SK-N-SH (cell line): ENCODE data around the gene BRSK1. TPM values are rescaled to one million over a fixed set of nuclear protein-coding genes. Genes with fewer than 3 reads are reported as not detected.

Source experiments
- CTCF ChIA-PET: fragments of 300-600, 350-600 bp; formaldehyde crosslinking; extraction: SDS; loops from one replicate; lab custom pipeline; 2021; lab: Yijun Ruan, JAX
- POLR2A ChIA-PET: fragments of 350-600 bp; sonication (Branson Sonifier 250); formaldehyde crosslinking; extraction: SDS; loops from one replicate; lab custom pipeline; 2020; ENCODE audit warnings: antibody characterized with exemption, inconsistent platforms; lab: Yijun Ruan, JAX
- DNase-seq: peaks from one replicate; pipeline ENCODE4 v3.0.0; 2012
- H2AFZ ChIP-seq: fragments of 200-600 bp; sonication (generic); 2 replicates; pipeline ENCODE4 v1.8.1; 2016; ENCODE audit warnings: antibody characterized with exemption, mild to moderate bottlenecking, low read depth
- H3F3A ChIP-seq: fragments of 200-600 bp; sonication (generic); replicated peaks from 2 replicates; pipeline ENCODE3; 2016; ENCODE audit warnings: antibody characterized with exemption, mild to moderate bottlenecking; ENCODE audit not compliant: insufficient read depth
- H3K27ac ChIP-seq, 2 experiments: fragments of 200-500 bp in 1 of 2; fragments of 200-600 bp in 1 of 2; sonication (Bioruptor generic) in 1 of 2; sonication (generic), shearing (Covaris generic) in 1 of 2; 2 replicates each; pipeline versions ENCODE4 v1.5.1 to v1.6.1; 2014 to 2016; ENCODE audit warnings: low read depth in 2 of 2, inconsistent platforms in 1 of 2, low read length in 1 of 2, mild to moderate bottlenecking in 1 of 2, mixed read lengths in 1 of 2
- H3K27me3 ChIP-seq: fragments of 200-600 bp; sonication (generic), shearing (Covaris generic); 2 replicates; pipeline ENCODE4 v1.6.1; 2016; ENCODE audit warnings: mixed run types; ENCODE audit not compliant: insufficient read depth
- H3K36me3 ChIP-seq, 2 experiments: fragments of 200-500 bp in 1 of 2; fragments of 200-600 bp in 1 of 2; sonication (Bioruptor generic) in 1 of 2; sonication (generic) in 1 of 2; replicated peaks in 1 of 2; 2 replicates each; pipeline versions ENCODE3 to v1.5.1; 2014 to 2016; ENCODE audit warnings: low read length in 1 of 2, mild to moderate bottlenecking in 1 of 2; ENCODE audit not compliant: insufficient read depth in 2 of 2, control insufficient read depth in 1 of 2
- H3K4me1 ChIP-seq, 2 experiments: fragments of 200-500 bp in 1 of 2; fragments of 200-600 bp in 1 of 2; sonication (Bioruptor generic) in 1 of 2; sonication (generic), shearing (Covaris generic) in 1 of 2; 2 replicates each; pipeline versions ENCODE4 v1.5.1 to v1.6.1; 2014 to 2016; ENCODE audit warnings: low read depth in 1 of 2, low read length in 1 of 2, mixed run types in 1 of 2; ENCODE audit not compliant: insufficient read depth in 2 of 2, control insufficient read depth in 1 of 2
- H3K4me2 ChIP-seq: fragments of 200-600 bp; sonication (generic), shearing (Covaris generic); 2 replicates; pipeline ENCODE4 v1.6.1; 2017; ENCODE audit warnings: mixed run types
- H3K4me3 ChIP-seq, 2 experiments: fragments of 200-500 bp in 1 of 2; fragments of 200-600 bp in 1 of 2; sonication (Bioruptor generic) in 1 of 2; sonication (generic), shearing (Covaris generic) in 1 of 2; 2 replicates each; pipeline versions ENCODE4 v1.5.1 to v1.8.1; 2014 to 2016; ENCODE audit warnings: low read depth in 2 of 2, inconsistent platforms in 1 of 2, low read length in 1 of 2, mild to moderate bottlenecking in 1 of 2, mixed read lengths in 1 of 2, moderate library complexity in 1 of 2
- H3K79me2 ChIP-seq: fragments of 200-600 bp; sonication (generic); 2 replicates; pipeline ENCODE4 v1.8.1; 2017; ENCODE audit warnings: mild to moderate bottlenecking; ENCODE audit not compliant: insufficient read depth
- H3K9ac ChIP-seq: fragments of 200-600 bp; sonication (generic); 2 replicates; pipeline ENCODE4 v1.6.1; 2017; ENCODE audit warnings: mixed run types
- H3K9me2 ChIP-seq: fragments of 200-600 bp; sonication (generic); 2 replicates; pipeline ENCODE4 v1.6.1; 2017; ENCODE audit warnings: mixed run types
- H3K9me3 ChIP-seq: fragments of 200-600 bp; sonication (generic); 2 replicates; pipeline ENCODE4 v1.6.1; 2017; ENCODE audit warnings: mixed run types, mild to moderate bottlenecking, moderate library complexity
- H4K20me1 ChIP-seq: fragments of 200-600 bp; sonication (generic); 2 replicates; pipeline ENCODE4 v1.6.1; 2017; ENCODE audit warnings: mild to moderate bottlenecking, mixed run types; ENCODE audit not compliant: insufficient read depth
- CHD2 ChIP-seq: fragments of 150-350 bp; IDR thresholded peaks from 2 replicates; pipeline ENCODE4 v1.6.1; 2018; ENCODE audit warnings: low read length; ENCODE audit not compliant: partially characterized antibody
- ELF1 ChIP-seq: IDR thresholded peaks from 2 replicates; pipeline ENCODE4 v1.4.0; 2012
- EP300 ChIP-seq, 2 experiments: IDR thresholded peaks; 2 replicates each; pipeline versions ENCODE4 v1.4.0 to v1.6.1; 2012; ENCODE audit warnings: borderline replicate concordance in 1 of 2, low read depth in 1 of 2, low read length in 1 of 2
- EZH2phosphoT487 ChIP-seq: fragments of 200-600 bp; sonication (generic); IDR thresholded peaks from 2 replicates; pipeline ENCODE4 v1.6.1; 2017; ENCODE audit warnings: low read depth, mixed run types, mild to moderate bottlenecking, antibody characterized with exemption, moderate library complexity, borderline replicate concordance
- FOXJ3 ChIP-seq: sonication (generic); formaldehyde crosslinking; IDR thresholded peaks from 2 replicates; pipeline ENCODE4 v1.5.1; 2020; ENCODE audit warnings: mild to moderate bottlenecking, missing genetic modification reagents
- FOXM1 ChIP-seq: IDR thresholded peaks from 2 replicates; pipeline ENCODE4 v1.4.0; 2012; ENCODE audit warnings: low read depth, mild to moderate bottlenecking
- JUND ChIP-seq: IDR thresholded peaks from 2 replicates; pipeline ENCODE4 v1.4.0; 2012
- MEF2A ChIP-seq: IDR thresholded peaks from 2 replicates; pipeline ENCODE4 v1.4.0; 2012; ENCODE audit warnings: low read depth, borderline replicate concordance
- MXI1 ChIP-seq: IDR thresholded peaks from 2 replicates; pipeline ENCODE4 v1.6.1; 2012; ENCODE audit warnings: mild to moderate bottlenecking, low read depth, low read length, improper control_type of control experiment
- NFIC ChIP-seq: IDR thresholded peaks from 2 replicates; pipeline ENCODE4 v1.4.0; 2012; ENCODE audit warnings: borderline replicate concordance
- PBX3 ChIP-seq: IDR thresholded peaks from 2 replicates; pipeline ENCODE4; 2012
- POLR2AphosphoS5 ChIP-seq: IDR thresholded peaks from 2 replicates; pipeline ENCODE4 v1.6.1; 2012; ENCODE audit warnings: low read depth, low read length
- RAD21 ChIP-seq: IDR thresholded peaks from 2 replicates; pipeline ENCODE4 v1.6.1; 2012; ENCODE audit warnings: mild to moderate bottlenecking, low read length
- RCOR1 ChIP-seq: fragments of 150-350 bp; IDR thresholded peaks from 2 replicates; pipeline ENCODE4 v1.6.1; 2017; ENCODE audit warnings: antibody characterized with exemption, low read length
- SMC3 ChIP-seq: IDR thresholded peaks from 2 replicates; pipeline ENCODE4 v1.6.1; 2012; ENCODE audit warnings: low read depth, low read length, improper control_type of control experiment
- TAF1 ChIP-seq: IDR thresholded peaks from 2 replicates; pipeline ENCODE4 v1.6.1; 2012; ENCODE audit warnings: low read depth, mild to moderate bottlenecking, low read length, moderate library complexity, borderline replicate concordance
- TEAD4 ChIP-seq: IDR thresholded peaks from 2 replicates; pipeline ENCODE4 v1.4.0; 2012; ENCODE audit warnings: mild to moderate bottlenecking, borderline replicate concordance; ENCODE audit not compliant: insufficient read depth
- USF1 ChIP-seq: IDR thresholded peaks from 2 replicates; pipeline ENCODE4 v1.4.0; 2012; ENCODE audit warnings: low read depth, borderline replicate concordance
- USF2 ChIP-seq: fragments of 150-350 bp; IDR thresholded peaks from 2 replicates; pipeline ENCODE4 v1.6.1; 2017; ENCODE audit warnings: antibody characterized with exemption, low read length, low read depth, borderline replicate concordance
- ZBTB33 ChIP-seq: IDR thresholded peaks from 2 replicates; pipeline ENCODE4 v1.4.0; 2012; ENCODE audit warnings: low read depth, borderline replicate concordance
- WGBS: methylation state at CpG from one replicate; pipeline ENCODE4 v1.1.6; 2017; ENCODE audit warnings: low lambda C conversion rate; 5-methylcytosine and 5-hydroxymethylcytosine counted together
- polyA plus RNA-seq, 3 experiments: library from polyadenylated mRNA; depleted of rRNA; stranded (reverse); fragments of >200 nt; gene quantifications; 2 replicates each; pipeline ENCODE4 v1.2.3, GENCODE V29; 2012
- TF ChIP-seq, protein P1 (sequence below): IDR thresholded peaks from 2 replicates; pipeline ENCODE4 v1.4.0; 2012; ENCODE audit warnings: low read depth
- TF ChIP-seq, protein P2 (sequence below): fragments of 200-600 bp; sonication (generic); IDR thresholded peaks from 2 replicates; pipeline ENCODE4 v1.6.1; 2017; ENCODE audit warnings: antibody characterized with exemption, mild to moderate bottlenecking, moderate library complexity
- TF ChIP-seq, protein P3 (sequence below): fragments of 150-350 bp; IDR thresholded peaks from 2 replicates; pipeline ENCODE4 v1.6.1; 2016; ENCODE audit warnings: mild to moderate bottlenecking, low read depth, low read length

BRSK1 gene
- polyA plus RNA-seq, 1 of the 3 experiments (the other 2 are of a cell fraction): 49.7 TPM

GRCh38 chr19:55339105-55339888, 55.5 kb downstream of the BRSK1 start, which contains the start of gene KMT5C:
TSS of gene KMT5C (plus strand) at chr19:55339876. CDS start at chr19:55341937, 2,061 bp downstream.
- Histone ChIP-seq H3K9ac (peak within 1 kb of the TSS; percentile 99), H3K4me3 (peak within 1 kb of the TSS; percentile 75), H3K9me2 (no peaks in the 10 kb centered on the region), H3K27ac (peak within 1 kb of the TSS; percentile 97 to 98), H2AFZ (peak within 1 kb of the TSS; percentile 90; the same call in 1 of the 2 replicates), H3K27me3 (no peaks in the 10 kb centered on the region), H3K36me3 (peaks cover 0 to 4% of the 10 kb centered on the region in 2 experiments), H3K4me2 (peak within 1 kb of the TSS; percentile 100), H3K4me1 (peaks cover 0 to 29% of the 10 kb centered on the region in 2 experiments; a peak in 2 of 4 replicates), H3K79me2 (peaks cover 9% of the 10 kb centered on the region; the same call in 1 of the 2 replicates), H3K9me3 (no peaks in the 10 kb centered on the region), H4K20me1 (no peaks in the 10 kb centered on the region), H3F3A (no peaks in the 10 kb centered on the region)
- DNase-seq: peak; percentile 97
- POLR2A ChIA-PET: interaction anchor here (0.6 to 2.0 kb wide), 15 partner anchors 14 to 1227 kb away, joined by 3 to 21 read pairs (median 4); partner anchors contain the start of genes PPP6R1, TMEM238, TMEM86B and UBE2S
- 0% methylated on average over 48 of the region's 63 CpGs for WGBS
- CTCF ChIA-PET: interaction anchor here (0.8 to 2.4 kb wide), 9 partner anchors 11 to 59 kb away, joined by 3 to 11 read pairs (median 4); partner anchors contain the start of gene HSPBP1
- TF ChIP-seq, protein P1, sequence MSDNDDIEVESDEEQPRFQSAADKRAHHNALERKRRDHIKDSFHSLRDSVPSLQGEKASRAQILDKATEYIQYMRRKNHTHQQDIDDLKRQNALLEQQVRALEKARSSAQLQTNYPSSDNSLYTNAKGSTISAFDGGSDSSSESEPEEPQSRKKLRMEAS: peak; percentile 7; the same call in 1 of the 2 replicates
- TF ChIP-seq NFIC (no peak), EP300 (IDR thresholded peaks at IDR 0.05; ENCODE audit: borderline replicate concordance in 1 of 2, low read depth in 1 of 2, low read length in 1 of 2) (peak in 1 of 2 experiments; percentile 37; a peak in 1 of 4 replicates), SMC3 (no peak), RCOR1 (no peak), POLR2AphosphoS5 (peak; percentile 55; the same call in 1 of the 2 replicates), FOXM1 (no peak), JUND (no peak), RAD21 (peak; percentile 8; the same call in 1 of the 2 replicates), USF2 (no peak), USF1 (no peak), ZBTB33 (0 out of 2 replicates have a peak, but pooled peaks have one; percentile 40), PBX3 (peak; percentile 98), MXI1 (peak; percentile 39), EZH2phosphoT487 (no peak), MEF2A (no peak), TAF1 (no peak; the same call in none of the 2 replicates), ELF1 (no peak), CHD2 (peak; percentile 90), FOXJ3 (CRISPR knock-in tag) (peak; percentile 5; the same call in 1 of the 2 replicates), TEAD4 (no peak)
- TF ChIP-seq, protein P2, sequence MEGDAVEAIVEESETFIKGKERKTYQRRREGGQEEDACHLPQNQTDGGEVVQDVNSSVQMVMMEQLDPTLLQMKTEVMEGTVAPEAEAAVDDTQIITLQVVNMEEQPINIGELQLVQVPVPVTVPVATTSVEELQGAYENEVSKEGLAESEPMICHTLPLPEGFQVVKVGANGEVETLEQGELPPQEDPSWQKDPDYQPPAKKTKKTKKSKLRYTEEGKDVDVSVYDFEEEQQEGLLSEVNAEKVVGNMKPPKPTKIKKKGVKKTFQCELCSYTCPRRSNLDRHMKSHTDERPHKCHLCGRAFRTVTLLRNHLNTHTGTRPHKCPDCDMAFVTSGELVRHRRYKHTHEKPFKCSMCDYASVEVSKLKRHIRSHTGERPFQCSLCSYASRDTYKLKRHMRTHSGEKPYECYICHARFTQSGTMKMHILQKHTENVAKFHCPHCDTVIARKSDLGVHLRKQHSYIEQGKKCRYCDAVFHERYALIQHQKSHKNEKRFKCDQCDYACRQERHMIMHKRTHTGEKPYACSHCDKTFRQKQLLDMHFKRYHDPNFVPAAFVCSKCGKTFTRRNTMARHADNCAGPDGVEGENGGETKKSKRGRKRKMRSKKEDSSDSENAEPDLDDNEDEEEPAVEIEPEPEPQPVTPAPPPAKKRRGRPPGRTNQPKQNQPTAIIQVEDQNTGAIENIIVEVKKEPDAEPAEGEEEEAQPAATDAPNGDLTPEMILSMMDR: peak; percentile 33; the same call in 1 of the 2 replicates
- TF ChIP-seq, protein P3, sequence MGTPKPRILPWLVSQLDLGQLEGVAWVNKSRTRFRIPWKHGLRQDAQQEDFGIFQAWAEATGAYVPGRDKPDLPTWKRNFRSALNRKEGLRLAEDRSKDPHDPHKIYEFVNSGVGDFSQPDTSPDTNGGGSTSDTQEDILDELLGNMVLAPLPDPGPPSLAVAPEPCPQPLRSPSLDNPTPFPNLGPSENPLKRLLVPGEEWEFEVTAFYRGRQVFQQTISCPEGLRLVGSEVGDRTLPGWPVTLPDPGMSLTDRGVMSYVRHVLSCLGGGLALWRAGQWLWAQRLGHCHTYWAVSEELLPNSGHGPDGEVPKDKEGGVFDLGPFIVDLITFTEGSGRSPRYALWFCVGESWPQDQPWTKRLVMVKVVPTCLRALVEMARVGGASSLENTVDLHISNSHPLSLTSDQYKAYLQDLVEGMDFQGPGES: peak; percentile 84
